ENCODE measurements around the gene TENM3.
A peak's percentile ranks its signal among the peaks of the same experiment; 100 is the strongest.

Gene TENM3

GRCh38 chr4:182449930-182450439, 206.8 kb downstream of the TENM3 start:
- no peak for DNase-seq (ENCODE audit: low read depth in 2 of 2)

DNA sequence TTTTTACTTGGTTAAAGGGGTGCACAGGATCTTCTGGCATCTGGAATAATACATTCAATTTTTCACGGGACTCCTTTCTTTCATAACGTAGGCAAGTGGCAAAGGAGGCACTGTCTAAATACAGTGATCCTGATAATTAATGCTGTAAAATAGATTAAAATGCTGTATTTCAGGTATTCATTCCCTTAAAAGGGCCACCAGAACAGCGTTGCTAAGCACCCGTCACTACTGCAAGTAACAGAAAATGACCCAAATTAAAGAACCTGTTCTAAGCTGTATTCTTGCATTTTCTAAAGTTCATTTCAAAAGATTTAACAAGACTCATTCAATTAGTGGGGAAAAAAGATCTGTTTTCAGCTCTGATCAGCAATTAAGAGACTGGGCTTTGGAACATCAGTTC, 208.2 kb downstream of the TENM3 start:
- no peak for DNase-seq (ENCODE audit: low read depth in 2 of 2)

- DNase-seq (ENCODE audit: low read depth in 2 of 2), result no peak
Observed at GRCh38 chr4:182453830-182454229, 210.6 kb downstream of the TENM3 start.

- DNase-seq (ENCODE audit: low read depth in 2 of 2), result no peak
Observed at GRCh38 chr4:182454440-182455013, 211.3 kb downstream of the TENM3 start.

- no peak for DNase-seq (ENCODE audit: low read depth in 2 of 2)
Observed at GRCh38 chr4:182465114-182465513, 221.9 kb downstream of the TENM3 start.

DNA sequence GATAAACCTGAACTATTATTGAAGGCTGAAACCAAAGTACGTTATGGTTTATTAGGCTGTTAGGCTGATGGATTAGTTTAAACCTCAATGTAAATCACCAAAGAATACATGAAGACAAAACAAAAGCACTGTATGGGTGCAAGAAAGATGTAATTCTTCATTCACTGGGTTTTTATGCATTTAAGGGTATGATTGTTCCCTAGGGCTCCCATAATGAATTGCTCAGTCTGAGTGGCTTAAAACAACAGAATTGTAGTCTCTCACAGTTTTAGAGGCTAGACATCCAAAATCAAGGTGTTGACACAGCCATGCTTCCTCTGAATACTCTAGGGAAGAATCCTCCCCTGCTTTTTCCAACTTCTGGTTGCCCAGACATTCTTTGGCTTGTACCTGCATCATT, 222.8 kb downstream of the TENM3 start:
- no peak for DNase-seq (ENCODE audit: low read depth in 2 of 2)

- DNase-seq (ENCODE audit: low read depth in 2 of 2), result no peak
Observed at GRCh38 chr4:182470215-182470614, 227.0 kb downstream of the TENM3 start.

- DNase-seq (ENCODE audit: low read depth in 2 of 2), result no peak
Observed at GRCh38 chr4:182475539-182475938, 232.3 kb downstream of the TENM3 start.

- DNase-seq (ENCODE audit: low read depth in 2 of 2), result peak; percentile 25
Observed at GRCh38 chr4:182478475-182478874, 235.3 kb downstream of the TENM3 start.

DNA sequence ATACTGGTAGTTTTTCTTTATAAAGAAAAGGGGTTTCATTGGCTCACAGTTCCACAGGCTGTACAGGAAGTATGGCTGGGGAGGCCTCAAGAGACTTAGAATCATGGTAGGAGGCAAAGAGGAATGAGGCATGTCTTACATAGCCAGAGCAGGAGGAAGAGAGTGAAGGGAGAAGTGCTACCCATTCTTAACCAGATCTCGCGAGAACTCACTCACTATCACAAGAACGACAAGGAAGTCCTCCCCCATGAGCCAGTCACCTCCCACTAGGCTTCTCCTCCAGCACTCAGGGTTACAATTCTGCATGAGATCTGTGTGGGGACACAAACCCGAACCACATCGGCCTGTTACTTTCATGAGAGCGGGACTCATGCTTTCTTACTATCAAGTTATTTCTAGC, 240.5 kb downstream of the TENM3 start:
- no peak for DNase-seq (ENCODE audit: low read depth in 2 of 2)

GRCh38 chr4:182486881-182487280, 243.7 kb downstream of the TENM3 start:
- DNase-seq (ENCODE audit: low read depth in 2 of 2), result no peak

- DNase-seq (ENCODE audit: low read depth in 2 of 2), result no peak
Observed at GRCh38 chr4:182488896-182489295, 245.7 kb downstream of the TENM3 start.

DNA sequence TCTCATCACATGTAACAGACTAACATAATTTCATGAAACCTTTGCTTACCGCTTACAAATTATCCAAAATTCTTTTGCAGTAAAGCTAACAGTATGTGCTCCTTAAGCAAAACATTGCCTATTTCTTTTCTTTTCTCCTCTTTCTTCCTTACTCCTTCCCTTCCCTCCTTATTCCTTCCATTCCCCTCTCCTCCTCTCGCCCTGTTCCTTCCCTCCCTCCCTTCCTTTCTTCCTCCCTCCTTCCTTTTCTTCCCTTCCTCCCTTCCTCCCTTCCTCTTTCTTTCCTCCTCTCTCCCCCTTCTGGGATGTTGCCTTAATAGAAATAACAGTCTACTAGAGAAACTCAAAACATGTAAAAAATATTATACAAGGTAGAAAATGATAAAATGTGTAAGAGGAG, 246.4 kb downstream of the TENM3 start:
- no peak for DNase-seq (ENCODE audit: low read depth in 2 of 2)

GRCh38 chr4:182491719-182492118, 248.5 kb downstream of the TENM3 start:
- no peak for DNase-seq (ENCODE audit: low read depth in 2 of 2)

DNA sequence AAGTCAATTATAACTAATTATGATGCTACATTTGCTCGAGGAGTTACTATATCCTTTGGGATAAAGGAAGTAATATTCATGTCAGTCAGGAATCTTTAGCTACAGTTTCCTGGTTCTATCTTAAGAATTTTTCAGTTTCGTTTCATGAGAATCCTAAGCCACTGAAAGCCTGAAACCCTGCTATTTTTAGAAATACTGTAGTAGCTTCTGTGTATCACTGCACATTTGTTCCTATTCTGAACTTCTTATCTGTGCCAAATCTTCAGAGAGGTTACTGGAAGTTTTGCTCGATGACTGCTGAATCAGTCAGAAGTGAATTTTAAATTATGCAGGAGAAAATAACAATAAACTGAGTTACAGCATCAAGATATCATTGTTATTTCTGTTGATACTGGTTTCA, 249.2 kb downstream of the TENM3 start:
- peak; percentile 50 to 57 for DNase-seq (ENCODE audit: low read depth in 2 of 2)

DNA sequence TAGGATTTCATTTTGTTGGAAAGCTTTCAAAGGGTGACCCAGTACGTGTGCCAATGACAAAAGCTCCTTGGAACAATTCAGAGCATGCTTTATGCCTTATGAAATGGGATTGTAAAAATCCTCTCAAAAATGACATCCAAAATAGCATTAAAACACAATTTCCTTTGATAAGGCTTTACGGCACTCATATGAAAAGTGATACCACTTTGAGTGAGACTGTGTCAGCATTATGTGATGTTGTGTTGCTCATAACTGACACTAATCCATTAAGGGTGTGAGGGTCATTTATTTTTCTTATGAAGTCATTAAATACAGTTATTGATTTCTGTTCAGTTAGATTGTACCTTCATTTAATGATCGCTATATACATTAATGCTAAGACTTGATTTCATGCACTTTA, 250.2 kb downstream of the TENM3 start:
- no peak for DNase-seq (ENCODE audit: low read depth in 2 of 2)

DNA sequence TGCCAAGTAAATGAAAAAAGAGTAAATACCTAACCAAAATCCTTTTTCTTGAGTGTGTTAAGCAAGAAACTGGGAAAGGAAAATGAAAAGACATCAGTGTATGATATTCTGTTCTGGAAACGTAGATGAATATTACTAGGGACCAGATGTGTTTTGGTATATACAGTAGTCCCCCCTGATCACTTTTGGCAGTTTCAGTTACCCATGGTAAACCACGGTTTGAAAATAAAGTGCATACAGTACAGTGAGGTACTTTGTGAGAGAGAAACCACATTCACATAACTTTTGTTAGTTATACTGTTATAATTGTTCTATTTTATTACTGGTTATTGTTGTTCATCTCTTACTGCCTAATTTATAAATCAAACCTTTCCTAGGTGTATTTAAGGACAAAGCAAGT, 250.9 kb downstream of the TENM3 start:
- no peak for DNase-seq (ENCODE audit: low read depth in 2 of 2)

DNA sequence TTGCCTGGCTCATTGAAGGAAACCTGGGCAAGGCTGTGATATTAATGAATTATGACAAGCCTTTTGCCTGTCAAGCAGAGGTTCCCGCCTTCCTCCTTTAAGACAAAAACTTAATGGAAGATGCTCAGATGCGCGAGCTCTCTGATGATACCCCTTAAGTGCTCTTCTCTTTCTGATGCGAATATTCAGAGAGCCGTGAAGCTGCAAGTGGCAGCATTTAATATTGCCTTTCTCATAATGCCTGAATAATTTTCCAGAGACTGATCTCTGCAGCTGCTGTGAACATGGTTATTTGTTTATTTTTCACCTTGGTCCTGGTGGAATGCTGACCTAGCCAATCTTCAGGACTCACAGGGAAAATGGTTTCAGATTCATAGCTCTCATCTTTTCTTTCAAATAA, 251.8 kb downstream of the TENM3 start:
- DNase-seq (ENCODE audit: low read depth in 2 of 2), result no peak

GRCh38 chr4:182495645-182496385, 252.6 kb downstream of the TENM3 start:
- no peak for DNase-seq (ENCODE audit: low read depth in 2 of 2)

GRCh38 chr4:182496408-182496807, 253.2 kb downstream of the TENM3 start:
- no peak for DNase-seq (ENCODE audit: low read depth in 2 of 2)

GRCh38 chr4:182502064-182502463, 258.9 kb downstream of the TENM3 start:
- no peak for DNase-seq (ENCODE audit: low read depth in 2 of 2)

DNA sequence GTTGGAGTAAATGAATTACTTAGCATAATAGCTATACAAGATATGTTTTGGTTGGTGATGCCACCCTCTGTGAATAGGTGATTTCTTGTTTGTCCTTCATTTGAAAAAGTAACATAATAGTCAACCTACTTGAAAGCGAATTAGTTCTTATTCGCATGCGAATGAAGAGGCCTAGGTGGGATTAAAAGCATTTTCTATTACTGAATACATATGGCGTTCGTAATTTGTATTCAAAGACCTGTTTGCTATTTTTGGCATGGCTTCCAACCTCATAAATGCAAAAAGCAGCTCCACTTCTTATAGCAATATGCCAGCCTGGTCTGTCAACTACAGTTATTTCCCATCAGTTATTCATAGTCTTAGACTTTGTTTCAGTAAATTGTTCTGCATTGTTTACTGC, 261.3 kb downstream of the TENM3 start:
- DNase-seq (ENCODE audit: low read depth in 2 of 2), result no peak

DNA sequence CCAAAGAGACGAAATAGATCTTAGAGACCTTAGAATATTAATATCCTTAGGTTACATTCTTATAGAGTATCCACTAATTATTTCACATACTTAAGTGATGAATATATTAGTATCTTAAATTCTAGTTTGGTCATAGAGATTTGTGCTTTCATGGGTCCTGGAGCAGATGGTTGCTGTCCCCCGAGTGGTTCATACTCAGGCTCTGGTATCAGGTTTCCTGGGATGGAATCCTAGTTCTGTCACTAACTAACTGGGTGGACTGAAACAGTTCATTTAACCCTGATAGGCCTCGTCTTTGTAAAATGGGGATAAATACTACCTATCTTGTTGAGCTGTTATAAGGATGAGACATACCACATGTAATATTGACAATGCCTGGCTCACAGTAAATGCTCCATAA, 264.6 kb downstream of the TENM3 start:
- no peak for DNase-seq (ENCODE audit: low read depth in 2 of 2)

GRCh38 chr4:182510836-182511235, 267.6 kb downstream of the TENM3 start:
- DNase-seq (ENCODE audit: low read depth in 2 of 2), result no peak

Measured in fibroblast of skin of left quadriceps (primary cell).